Measurements from ENCODE around the gene WFDC8. TPM values are rescaled to one million over a fixed set of nuclear protein-coding genes. Genes with fewer than 3 reads are reported as not detected.
A peak's percentile ranks its signal among the peaks of the same experiment; 100 is the strongest.

The WFDC8 gene
- polyA plus RNA-seq, 1 donor, result not detected

DNA sequence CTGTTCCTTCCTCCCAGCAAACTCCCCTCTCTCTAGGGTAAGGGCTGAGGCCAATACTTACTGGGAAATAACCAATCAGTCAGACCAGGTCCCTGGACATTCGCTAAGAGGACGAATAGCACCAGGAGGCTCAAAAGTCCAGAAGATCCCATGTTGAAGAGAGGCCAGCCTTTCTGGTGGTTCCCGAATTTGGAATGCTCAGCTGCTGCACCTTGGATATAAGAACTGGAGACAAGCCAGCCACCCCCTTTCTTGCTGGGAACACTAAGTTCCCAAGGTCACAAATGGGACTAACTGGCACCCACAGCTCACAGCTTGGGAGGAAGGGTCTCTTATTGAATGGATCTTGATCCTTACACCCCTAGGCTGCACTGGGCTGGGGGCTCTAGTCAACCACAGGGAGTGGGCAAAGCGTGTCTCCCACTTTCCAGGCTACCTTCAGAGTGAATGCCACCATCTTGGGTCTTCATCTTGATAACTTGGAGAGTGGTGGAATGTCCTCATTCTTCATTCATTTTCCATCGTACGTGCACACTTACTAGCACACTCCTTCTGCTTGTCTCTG is 31.8 kb downstream of the WFDC8 start, which contains the start of gene EPPIN:
EPPIN (minus strand) TSS at position 196 of the 565 bp plus-strand sequence; CDS start at position 152, 44 bp downstream.
- no peak for DNase-seq

DNA sequence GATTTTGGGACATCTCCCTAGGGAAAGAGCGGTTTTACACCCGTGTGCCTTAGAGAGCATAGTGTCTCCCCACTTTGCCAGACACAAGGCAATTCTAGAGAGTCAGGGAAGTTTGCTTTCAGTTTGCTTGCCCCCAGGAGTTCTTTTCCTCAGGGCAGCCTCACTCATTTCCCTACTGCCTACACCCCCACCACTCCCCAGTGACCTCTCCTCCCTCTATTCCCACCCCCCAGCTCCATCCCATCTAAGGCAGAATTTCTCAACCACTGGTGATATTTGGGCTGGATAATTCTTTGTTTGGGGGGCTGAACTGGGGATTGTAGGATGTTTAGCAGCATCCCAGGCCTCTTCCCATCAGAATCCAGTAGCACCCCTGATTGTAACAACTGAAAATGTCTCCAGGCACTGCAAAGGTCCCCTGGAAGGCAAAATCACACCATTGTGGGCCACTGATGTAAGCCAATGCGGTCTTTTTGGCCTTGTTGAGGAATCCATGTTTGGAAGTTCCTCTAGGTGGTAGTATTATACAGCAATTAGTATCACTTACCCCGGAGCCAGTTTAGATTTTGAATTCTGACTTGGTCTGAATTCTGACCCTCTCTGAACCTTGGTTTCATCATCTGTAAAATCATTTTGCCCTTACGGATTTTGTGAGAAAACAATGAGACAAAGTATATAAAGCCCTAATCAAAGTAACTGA is 33.2 kb downstream of the WFDC8 start:
- peak; percentile 7 for DNase-seq

DNA sequence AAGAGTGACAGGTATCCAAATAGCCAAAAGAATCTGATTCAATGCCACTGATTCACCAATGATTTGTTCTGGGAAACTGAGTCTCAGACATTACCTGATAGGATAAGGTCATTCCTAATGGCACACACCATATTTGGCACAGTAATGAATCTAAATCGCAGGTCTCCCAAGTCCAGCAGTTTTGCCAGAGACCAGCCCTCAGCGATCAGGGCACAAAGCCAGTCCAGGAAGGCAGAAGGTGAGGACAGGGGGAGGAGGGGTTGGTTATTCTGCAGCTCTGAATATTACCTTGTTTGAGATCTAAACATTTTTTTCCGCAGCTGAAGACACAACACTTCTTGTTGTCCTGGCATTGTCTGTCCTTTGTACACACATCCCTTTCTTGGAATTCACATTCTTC is 33.7 kb downstream of the WFDC8 start:
- no peak for DNase-seq

DNA sequence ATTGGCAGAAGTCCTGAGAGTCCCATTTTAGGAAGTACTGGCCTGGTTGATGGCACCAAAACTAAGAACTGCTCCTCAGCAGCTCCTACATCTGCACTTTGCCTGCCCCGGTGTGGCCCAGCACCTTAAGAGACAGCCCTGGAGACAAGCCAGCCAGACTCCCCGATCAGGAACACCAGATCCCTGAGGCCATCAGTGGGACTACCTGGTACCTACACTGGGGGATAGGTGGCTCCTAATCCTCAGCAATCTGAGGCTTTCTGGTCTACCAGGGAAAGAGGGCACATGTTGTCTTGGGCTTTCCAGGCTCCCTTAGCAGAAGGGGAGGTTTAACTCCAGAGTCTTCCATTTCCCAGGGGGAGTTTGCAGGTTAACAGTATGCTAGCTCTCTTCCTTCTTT is 39.7 kb downstream of the WFDC8 start, which contains the start of gene WFDC6:
WFDC6 (minus strand) TSS at position 101 of the 400 bp plus-strand sequence; CDS start at position 26, 75 bp downstream.
- no peak for DNase-seq

DNA sequence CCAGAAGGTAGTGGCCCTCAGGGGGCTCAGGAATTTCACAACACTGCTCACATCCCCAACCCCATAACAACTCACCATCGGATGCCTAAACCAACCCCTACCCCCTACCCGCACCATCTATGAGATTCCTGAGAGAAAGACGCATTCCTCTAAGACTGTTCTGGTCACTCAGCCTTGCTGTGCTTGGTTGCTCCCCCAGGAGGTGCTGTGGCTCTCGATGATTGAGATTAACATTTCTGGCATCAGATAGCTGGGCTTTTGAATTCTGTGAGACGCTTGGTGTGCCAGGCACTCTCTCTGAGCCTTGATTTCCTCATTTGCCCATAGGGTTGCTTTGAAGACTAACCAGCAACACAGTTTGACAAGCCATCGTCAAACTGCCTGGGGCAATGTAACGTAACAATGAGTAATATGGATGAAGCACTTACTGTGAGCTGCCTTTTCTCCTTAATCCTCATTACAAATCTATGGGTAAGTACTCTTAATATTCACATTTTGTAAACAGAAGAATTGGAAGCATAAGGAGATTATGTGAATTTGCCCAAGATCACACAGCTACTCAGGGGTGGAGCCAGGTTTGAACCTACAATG is 40.8 kb downstream of the WFDC8 start:
- DNase-seq, result no peak

DNA sequence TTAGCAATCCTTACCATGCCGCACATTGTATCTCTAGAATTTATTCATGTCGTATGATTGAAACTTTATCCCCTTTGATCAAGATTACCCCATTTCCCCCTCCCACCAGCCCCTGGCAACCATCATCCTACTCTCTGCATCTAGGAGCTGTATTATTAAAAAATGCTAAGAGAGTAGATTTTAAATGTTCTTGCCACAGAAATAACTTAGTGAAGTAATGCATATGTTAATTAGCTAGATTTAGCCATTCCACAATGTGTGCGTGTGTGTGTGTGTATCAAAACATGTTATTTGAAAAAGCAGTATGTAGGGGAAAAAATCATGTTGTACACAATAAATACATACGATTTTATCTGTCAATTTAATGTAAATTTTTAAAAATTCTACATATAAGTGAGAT is 51.8 kb downstream of the WFDC8 start:
- DNase-seq, result no peak

DNA sequence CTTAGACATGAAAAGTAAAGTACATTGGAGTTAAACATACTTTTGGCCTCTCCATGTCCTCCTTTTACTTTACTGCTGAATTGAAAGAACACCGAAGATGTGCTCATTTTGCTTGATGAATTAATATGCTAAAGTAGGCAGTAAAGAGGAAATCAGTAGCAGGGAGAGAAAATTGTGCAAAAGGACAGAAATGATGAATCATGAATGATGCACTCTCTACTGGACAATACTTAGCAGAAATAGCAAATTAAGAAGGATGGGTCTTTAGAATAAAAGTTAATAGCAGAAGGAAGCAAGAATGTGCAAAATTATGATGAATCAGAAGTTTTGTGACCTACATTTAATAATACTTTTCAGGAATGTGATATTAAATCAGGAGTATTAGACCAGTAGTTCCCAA is 55.3 kb downstream of the WFDC8 start:
- no peak for DNase-seq

DNA sequence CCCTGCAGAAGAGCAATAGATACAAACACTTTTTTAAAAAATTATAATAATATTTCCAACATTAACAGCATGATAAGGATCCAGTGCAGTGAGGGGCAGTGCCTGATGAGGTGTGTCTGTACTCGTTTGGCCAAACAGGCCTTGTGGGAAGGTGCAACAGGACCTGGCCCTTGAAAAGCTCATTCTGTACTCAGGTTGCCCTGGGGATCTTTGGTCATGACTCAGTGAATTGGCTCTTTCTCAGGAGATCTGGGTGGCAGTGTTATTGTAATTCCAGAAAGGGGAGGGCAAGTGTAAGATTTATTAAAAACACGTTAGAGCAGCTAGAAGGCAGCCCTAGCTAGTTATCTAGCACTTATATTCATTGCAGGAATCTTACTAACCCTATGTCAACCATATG is 60.8 kb downstream of the WFDC8 start:
- DNase-seq, result no peak

DNA sequence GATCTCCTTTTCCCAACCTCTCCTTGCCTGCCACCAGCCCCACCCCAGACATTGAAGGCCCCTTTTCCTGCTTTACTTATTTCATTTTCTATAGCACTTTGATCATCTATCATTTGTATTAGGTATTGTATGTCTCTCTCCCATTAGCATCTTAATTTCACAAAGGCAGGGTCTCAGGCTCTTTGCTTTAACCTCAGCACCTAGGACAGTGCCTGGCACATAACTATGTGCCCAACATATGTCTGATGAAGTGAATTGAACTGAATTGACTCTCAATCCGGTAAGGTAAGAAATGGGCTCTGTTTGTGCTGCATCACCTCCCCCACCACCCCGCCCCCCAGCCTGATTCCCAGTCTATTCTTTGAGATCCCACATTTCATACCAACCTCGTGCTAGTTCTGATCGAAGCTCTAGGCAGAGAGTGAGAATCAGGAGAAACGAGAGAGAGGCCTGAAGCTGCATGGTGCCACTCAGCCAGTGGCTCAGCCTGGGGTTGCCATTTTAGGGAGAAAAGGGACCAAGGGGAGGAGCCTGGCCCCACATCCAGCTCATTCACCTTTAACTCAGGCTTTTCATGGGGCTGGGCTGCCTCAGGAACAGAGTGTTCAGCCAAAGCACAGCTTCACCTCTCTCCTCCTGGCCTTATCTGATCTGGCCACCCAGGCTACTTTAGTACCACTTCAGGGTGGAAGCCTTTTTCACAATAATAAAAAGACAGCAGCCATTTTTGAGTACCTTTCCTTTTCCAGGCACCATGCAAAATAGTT is 63.8 kb downstream of the WFDC8 start, which contains the start of gene SPINT3:
SPINT3 (minus strand) TSS at position 476 of the 767 bp plus-strand sequence; CDS start at position 462, 14 bp downstream.
- no peak for DNase-seq

DNA sequence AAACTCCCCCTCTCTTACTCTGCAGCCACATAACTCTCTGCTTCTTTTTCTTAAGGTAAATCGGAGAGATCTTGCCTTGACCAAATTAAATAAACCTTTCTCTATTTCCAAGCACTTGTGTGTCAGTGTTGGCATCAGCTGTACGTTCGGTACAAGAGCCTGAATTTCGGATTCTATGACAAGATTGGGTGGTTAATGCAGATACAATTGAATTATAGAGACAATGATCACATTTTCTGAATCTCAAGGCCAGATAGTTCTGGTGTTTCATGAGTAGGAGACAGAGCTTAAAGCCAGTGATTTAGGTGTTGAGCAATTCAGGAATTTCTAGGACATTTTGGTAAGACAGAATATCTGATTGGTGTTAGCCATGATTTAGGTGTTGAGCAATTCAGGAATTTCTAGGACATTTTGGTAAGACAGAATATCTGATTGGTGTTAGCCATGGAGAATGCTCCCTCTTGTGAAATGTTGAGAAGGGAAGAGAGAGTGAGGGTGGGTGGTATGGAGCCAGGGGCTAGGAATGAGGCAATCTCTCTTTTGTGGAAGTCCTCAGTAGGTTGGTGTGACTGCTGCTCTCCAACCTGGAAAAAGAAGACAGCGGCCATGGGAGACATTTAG is 68.7 kb downstream of the WFDC8 start:
- no peak for DNase-seq

DNA sequence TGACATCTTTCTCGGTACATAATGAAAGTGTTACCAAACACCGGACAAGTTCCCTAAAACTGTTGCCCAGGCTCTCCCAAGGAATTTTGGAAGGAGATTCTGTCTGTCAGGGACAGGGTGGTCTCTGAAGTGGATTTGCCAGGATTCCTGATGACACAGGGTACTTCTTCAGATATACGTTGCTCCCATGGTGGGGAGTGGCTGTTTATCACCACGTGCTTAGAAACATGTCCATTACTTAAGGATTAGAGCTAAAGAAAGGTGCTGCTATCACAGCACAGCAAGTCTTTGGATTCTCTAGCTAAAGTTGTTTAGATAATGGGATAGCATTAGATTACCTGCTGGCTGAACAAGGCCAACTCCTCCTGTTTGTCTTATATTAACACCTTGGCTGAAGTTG is 70.0 kb downstream of the WFDC8 start:
- DNase-seq, result no peak

DNA sequence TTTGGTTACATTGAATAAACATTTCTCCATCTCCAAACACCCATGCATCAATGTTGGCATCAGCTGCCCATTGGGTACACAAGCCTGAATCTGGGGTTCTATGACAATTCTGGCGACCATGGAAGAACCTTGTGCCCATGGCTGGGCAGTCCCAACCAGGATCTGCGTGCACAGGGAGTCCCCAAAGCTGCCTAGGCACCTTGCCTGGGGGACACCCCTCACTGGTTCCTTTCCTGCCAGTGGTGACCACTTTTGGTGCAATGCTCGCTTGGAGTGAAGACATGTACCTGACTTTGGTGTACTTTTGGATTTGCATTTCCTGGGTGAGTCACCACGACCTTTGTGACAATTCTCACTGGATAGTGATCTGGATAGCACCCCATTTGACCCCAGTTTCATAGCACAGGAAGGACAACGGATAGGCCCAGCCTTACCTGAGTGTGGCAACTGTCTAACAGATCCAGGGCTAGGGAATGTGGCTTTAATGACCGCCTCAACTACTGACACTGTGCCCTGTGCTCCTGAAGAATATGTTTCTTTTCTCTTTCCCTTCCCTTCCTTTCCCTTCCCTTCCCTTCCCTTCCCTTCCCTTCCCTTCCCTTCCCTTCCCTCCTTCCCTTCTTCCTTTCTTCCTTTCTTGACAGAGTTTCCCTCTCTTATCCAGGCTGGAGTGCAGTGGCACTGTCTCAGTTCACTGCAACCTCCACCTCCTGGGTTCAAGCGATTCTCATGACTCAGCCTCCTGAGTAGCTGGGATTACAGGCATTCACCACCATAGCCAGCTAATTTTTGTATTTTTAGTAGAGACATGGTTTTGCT is 70.8 kb downstream of the WFDC8 start:
- DNase-seq, result no peak

DNA sequence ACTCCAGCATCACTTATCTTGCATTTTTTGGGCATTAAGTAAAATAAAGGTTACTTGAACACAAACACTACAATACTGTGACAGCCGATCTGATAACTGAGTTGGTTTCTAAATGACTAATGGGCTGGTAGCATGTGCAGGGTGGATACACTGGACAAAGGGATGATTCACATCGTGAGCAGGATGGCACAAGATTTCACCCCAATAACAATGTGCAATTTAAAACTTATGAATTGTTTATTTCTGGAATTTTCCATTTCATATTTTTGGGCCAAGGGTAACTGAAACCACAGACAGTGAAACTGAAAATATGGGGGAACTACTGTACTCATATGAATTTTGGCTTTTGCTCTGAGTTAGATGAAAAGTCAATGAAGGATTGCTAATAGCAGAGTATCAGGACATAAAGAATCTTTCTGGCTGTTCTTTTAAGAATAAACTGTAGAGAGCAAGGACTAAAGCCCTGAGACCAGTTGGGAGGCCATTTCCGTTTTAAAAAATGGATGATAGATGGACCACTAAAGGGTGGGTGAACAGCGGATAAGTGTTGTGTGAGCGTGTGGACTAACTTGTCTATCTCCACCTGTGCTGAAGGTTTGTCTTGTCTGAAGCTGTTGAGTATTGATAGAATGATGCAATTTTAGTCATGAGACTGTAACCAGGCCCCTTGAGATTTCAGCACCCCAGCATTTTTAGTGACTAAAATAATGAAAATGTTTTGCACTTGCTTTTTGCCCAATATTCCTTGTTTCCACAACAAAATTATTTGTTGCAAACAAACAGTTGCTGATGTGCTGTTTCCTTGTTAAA is 71.9 kb downstream of the WFDC8 start:
- no peak for DNase-seq

DNA sequence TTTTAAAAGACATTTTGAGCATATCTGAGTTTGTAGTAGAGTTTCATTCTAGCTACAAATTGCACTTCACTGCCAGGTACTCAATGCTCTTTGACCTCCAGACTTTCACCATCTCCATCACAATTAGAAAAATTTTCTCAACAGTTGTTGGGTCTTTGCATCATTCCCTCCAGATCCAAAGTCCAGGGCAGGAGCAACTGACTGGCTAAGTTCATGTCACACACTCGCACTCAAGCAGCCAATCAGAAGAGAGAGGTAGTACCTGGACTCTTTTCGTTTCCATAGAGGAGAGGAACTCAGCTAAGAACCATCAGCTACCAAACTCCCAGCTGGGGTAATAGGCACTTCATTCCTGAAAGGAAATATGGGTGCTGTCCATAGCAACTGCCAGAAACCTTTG is 72.7 kb downstream of the WFDC8 start:
- no peak for DNase-seq

DNA sequence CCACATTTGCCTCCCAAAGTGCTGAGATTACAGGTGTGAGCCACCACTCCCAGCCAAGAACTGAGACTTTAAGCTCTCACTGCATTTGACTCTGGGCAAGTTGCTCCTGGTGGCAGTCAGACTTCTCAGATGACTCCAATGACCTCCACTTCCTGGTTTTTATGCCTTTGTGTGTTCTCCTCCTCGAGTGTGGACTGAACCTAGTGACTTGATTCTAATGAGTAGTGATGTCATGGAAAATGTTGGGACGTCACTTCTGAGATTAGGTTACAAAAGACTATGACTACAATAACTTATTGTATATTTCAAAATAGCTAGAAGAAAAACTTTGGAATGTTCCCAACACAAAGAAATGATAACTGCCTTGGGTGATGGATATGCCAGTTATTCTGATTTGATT is 75.7 kb downstream of the WFDC8 start:
- DNase-seq, result no peak

DNA sequence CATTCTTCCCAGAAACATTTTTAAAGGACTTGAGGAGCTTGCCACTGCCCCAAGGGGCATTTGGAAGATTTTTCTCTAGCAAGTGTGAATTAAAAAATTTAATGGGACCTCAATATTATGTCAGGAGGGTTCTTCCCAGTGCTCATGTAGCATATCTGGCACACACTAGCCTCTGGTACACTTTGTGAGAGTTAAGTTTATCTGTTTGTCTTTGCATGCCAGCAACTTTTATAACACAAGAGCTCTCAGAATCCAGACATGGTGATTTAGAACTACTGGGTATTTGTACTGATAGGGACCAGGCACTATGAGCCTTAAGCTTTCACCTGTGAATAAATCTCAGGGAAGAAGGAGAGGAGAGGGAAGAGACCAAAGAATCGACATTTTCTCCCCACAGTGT is 76.5 kb downstream of the WFDC8 start:
- DNase-seq, result no peak
